ENCODE results near the gene SUCLG1. TPM values are rescaled to one million over a fixed set of nuclear protein-coding genes. Genes with fewer than 3 reads are reported as not detected.

The SUCLG1 gene
- total RNA-seq, 4 donors from 2014 or later: 62.7 to 85.8 (median 74.5) TPM

GRCh38 chr2:84495539-84496146 lies 36.6 kb upstream of the SUCLG1 start:
- no peak overlapping the region for H3K4me3 ChIP-seq
- WGBS, 2 donors (ENCODE audit: low coverage in 1 of 2): 15 to 24% methylated on average over 8 of the region's 8 CpGs
- no peaks in the 10 kb centered on the region for H3K4me1 ChIP-seq

GRCh38 chr2:84494070-84494469 lies 35.0 kb upstream of the SUCLG1 start:
- no peaks in the 10 kb centered on the region for H3K9me3 ChIP-seq
- H3K4me1 ChIP-seq: no peaks in the 10 kb centered on the region
- no peak for ATAC-seq
- TF ChIP-seq POLR2AphosphoS5 (IDR thresholded peaks at IDR 0.05) (no peak), POLR2A (IDR thresholded peaks at IDR 0.05) (no peak), EP300 (IDR thresholded peaks at IDR 0.05) (no peak), CTCF (IDR thresholded peaks at IDR 0.05) (no peak)
- no peak overlapping the region for H3K27ac ChIP-seq
- no peak overlapping the region for H3K4me3 ChIP-seq
- 64 to 75% methylated on average over 4 of the region's 4 CpGs for WGBS, 2 donors (ENCODE audit: low coverage in 1 of 2)
- no peaks in the 10 kb centered on the region for H3K27me3 ChIP-seq
- H3K36me3 ChIP-seq: no peaks in the 10 kb centered on the region

More at GRCh38 chr2:84495539-84496146, 36.6 kb upstream of the SUCLG1 start:
- peak; percentile 42 to 76 (median 68) for TF ChIP-seq CTCF (IDR thresholded peaks at IDR 0.05)
- TF ChIP-seq POLR2AphosphoS5 (IDR thresholded peaks at IDR 0.05): no peak
- TF ChIP-seq POLR2A (IDR thresholded peaks at IDR 0.05): no peak
- TF ChIP-seq EP300 (IDR thresholded peaks at IDR 0.05): no peak
- ATAC-seq: no peak
- no peaks in the 10 kb centered on the region for H3K9me3 ChIP-seq
- no peaks in the 10 kb centered on the region for H3K36me3 ChIP-seq
- no peak overlapping the region for H3K27ac ChIP-seq
- no peaks in the 10 kb centered on the region for H3K27me3 ChIP-seq

- no peak for ATAC-seq
- H3K36me3 ChIP-seq: no peaks in the 10 kb centered on the region
- no peak overlapping the region for H3K4me3 ChIP-seq
- no peaks in the 10 kb centered on the region for H3K9me3 ChIP-seq
- 42 to 54% methylated on average over 2 to 5 of the region's 5 CpGs for WGBS, 2 donors (ENCODE audit: low coverage in 1 of 2)
- H3K27ac ChIP-seq: no peak overlapping the region
- no peaks in the 10 kb centered on the region for H3K27me3 ChIP-seq
- TF ChIP-seq EP300 (IDR thresholded peaks at IDR 0.05) (no peak), POLR2A (IDR thresholded peaks at IDR 0.05) (no peak), POLR2AphosphoS5 (IDR thresholded peaks at IDR 0.05) (no peak), CTCF (IDR thresholded peaks at IDR 0.05) (no peak)
- H3K4me1 ChIP-seq: no peaks in the 10 kb centered on the region
These were observed 34.4 kb upstream of the SUCLG1 start for GRCh38 chr2:84493514-84493913.

GRCh38 chr2:84492571-84492970 lies 33.5 kb upstream of the SUCLG1 start:
- no peak for ATAC-seq

More at GRCh38 chr2:84492571-84492970, 33.5 kb upstream of the SUCLG1 start:
- H3K27ac ChIP-seq: no peak overlapping the region
- H3K4me1 ChIP-seq: no peaks in the 10 kb centered on the region
- H3K27me3 ChIP-seq: no peaks in the 10 kb centered on the region
- TF ChIP-seq CTCF (IDR thresholded peaks at IDR 0.05): no peak
- TF ChIP-seq EP300 (IDR thresholded peaks at IDR 0.05): no peak
- TF ChIP-seq POLR2AphosphoS5 (IDR thresholded peaks at IDR 0.05): no peak
- TF ChIP-seq POLR2A (IDR thresholded peaks at IDR 0.05): no peak
- no peaks in the 10 kb centered on the region for H3K36me3 ChIP-seq
- H3K9me3 ChIP-seq: no peaks in the 10 kb centered on the region
- WGBS, 2 donors (ENCODE audit: low coverage in 1 of 2): 29 to 50% methylated on average over 1 of the region's 1 CpG
- H3K4me3 ChIP-seq: no peak overlapping the region

All from gastroesophageal sphincter (tissue), 4 donors.